Heart right ventricle (tissue), 16 donors: ENCODE results near the gene TRMT11. TPM values are rescaled to one million over a fixed set of nuclear protein-coding genes. Genes with fewer than 3 reads are reported as not detected.

ENCODE experiments used
- ATAC-seq, 8 donors: fragments of 200-7000 bp; cut with Tn5 transposase; one replicate each; pipeline ENCODE4 v1.9.1; 2020; ENCODE audit warnings: mild to moderate bottlenecking in 8 of 8, moderate library complexity in 8 of 8, moderate number of reproducible peaks in 1 of 8
- DNase-seq, 2 donors: peaks; one replicate each; pipeline ENCODE4 v3.0.0-alpha.2; 2020
- H3K27ac ChIP-seq, 10 donors: fragments of 200-600 bp; sonication (generic) in 2 of 10; one replicate each; pipeline versions ENCODE4 v1.5.0 to v1.8.0; 2020 to 2022; ENCODE audit warnings: mild to moderate bottlenecking in 3 of 10
- H3K27me3 ChIP-seq, 7 donors: fragments of 200-600 bp; one replicate each; pipeline ENCODE4 v1.8.0; 2021 to 2022; ENCODE audit warnings: mild to moderate bottlenecking in 2 of 7
- H3K36me3 ChIP-seq, 9 donors: fragments of 200-600 bp; sonication (generic) in 1 of 9; one replicate each; pipeline versions ENCODE4 v1.5.0 to v1.8.0; 2020 to 2022; ENCODE audit warnings: mild to moderate bottlenecking in 2 of 9
- H3K4me1 ChIP-seq, 9 donors: fragments of 200-600 bp; sonication (generic) in 1 of 9; one replicate each; pipeline versions ENCODE4 v1.5.0 to v1.8.0; 2020 to 2022; ENCODE audit warnings: mild to moderate bottlenecking in 4 of 9
- H3K4me3 ChIP-seq, 10 donors: fragments of 200-600 bp; sonication (generic) in 2 of 10; one replicate each; pipeline versions ENCODE4 v1.5.0 to v1.8.0; 2020 to 2022; ENCODE audit warnings: mild to moderate bottlenecking in 7 of 10, moderate library complexity in 2 of 10
- H3K9me3 ChIP-seq, 11 donors: fragments of 200-600 bp in 10 of 11; sonication (generic) in 2 of 11; one replicate each; pipeline versions ENCODE4 v1.5.0 to v1.8.0; 2013 to 2022; ENCODE audit warnings: mild to moderate bottlenecking in 2 of 11, control low read depth in 1 of 11, moderate library complexity in 1 of 11
- WGBS, 2 donors: extraction: QIAGEN DNeasy Blood & Tissue Kit; methylation state at CpG; one replicate each; pipeline ENCODE4 v1.1.7; 2013; ENCODE audit warnings: inconsistent platforms in 1 of 2; 5-methylcytosine and 5-hydroxymethylcytosine counted together
- intact Hi-C, 10 donors: fragments of 100-400 bp; cut with DNase I; formaldehyde crosslinking; loops; one replicate each; pipeline versions ENCODE4 v1.11.1 to v1.14.2; 2022
- polyA plus RNA-seq, 2 donors: library from polyadenylated mRNA; stranded (reverse); fragments of 200-250 nt; gene quantifications; one replicate each; pipeline ENCODE4 v1.2.3, GENCODE V29; 2013
- total RNA-seq, 10 donors: library from RNA; stranded (reverse); fragmentation: NEBNext Ultra II Directional in 3 of 10; extraction: Animal tissue kit (Norgen Biotek cat#: 25700) in 3 of 10; gene quantifications; one replicate each; pipeline versions ENCODE4 v1.2.1 to v1.2.4, GENCODE V29; 2021 to 2023
- TF ChIP-seq, protein P1 (sequence below), 9 donors: fragments of 200-600 bp; sonication (generic) in 2 of 9; IDR thresholded peaks; one replicate each; pipeline versions ENCODE4 v1.5.0 to v1.8.0; 2021 to 2022; ENCODE audit warnings: antibody characterized with exemption in 9 of 9, mild to moderate bottlenecking in 5 of 9, moderate library complexity in 1 of 9
- donor health status: Arrhythmogenic right ventricular cardiomyopathy.
- donor health status: ischemic (EF 13 %, LVEDD 7.1; RV severe dilation, severe dysfunction).
- donor health status: healthy with polysubstance abuse.
- donor health status: DM: no; HTN: yes; CAD: no.
- donor health status: DM: no; HTN: no; CAD: no.
- donor health status: ischemic (EF 25% LVEDD 6.9; RV normal size, moderate dysfunction).
- donor health status: ischemic (EF 25% LVEDD 5.7; RV mildly dilated, moderate dysfunction).
- donor health status: healthy.
- donor health status: DM: yes; HTN: yes; CAD: no.
- donor health status: Ischemic cardiomyopathy.
- donor health status: ischemic (EF 35%, LVEDD 5.7; RV mildly dilated, moderate dysfunction).
- donor health status: nonischemic (EF 11% LVEDD 7.7; RV severe dilation, severe dysfunction).
- donor health status: DM: yes; HTN: yes; CAD: no.
- donor health status: PGD.
- donor health status: ischemic (EF 29% LVEDD 5.4; RV normal size, mild dysfunction).
- donor health status: nonischemic (EF 23%, LVEDD 6.1; RV moderate dilation, normal function).

The TRMT11 gene
- total and polyA plus RNA-seq, 12 donors: 7.2 to 15.8 (median 11.0) TPM

DNA sequence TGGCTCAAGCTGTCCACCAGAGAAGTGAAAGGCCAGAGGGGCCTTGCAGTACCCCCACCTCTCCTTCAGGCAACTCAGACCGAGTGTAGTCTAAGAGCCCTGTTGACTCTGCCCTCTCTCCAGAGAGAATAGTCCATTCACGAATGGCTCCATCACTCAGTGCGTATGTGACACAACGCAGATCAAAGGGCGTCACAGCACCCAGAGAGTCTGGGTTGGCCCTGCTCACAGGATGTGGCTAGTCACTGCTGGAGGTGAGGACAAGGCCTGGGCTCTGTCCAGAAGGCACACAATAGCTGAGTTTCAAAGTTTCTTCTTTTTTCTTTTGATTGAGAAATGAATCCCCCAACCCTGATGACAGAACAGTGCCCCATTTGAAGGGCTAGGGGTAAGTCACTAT is 74.1 kb downstream of the TRMT11 start:
- TF ChIP-seq, protein P1, sequence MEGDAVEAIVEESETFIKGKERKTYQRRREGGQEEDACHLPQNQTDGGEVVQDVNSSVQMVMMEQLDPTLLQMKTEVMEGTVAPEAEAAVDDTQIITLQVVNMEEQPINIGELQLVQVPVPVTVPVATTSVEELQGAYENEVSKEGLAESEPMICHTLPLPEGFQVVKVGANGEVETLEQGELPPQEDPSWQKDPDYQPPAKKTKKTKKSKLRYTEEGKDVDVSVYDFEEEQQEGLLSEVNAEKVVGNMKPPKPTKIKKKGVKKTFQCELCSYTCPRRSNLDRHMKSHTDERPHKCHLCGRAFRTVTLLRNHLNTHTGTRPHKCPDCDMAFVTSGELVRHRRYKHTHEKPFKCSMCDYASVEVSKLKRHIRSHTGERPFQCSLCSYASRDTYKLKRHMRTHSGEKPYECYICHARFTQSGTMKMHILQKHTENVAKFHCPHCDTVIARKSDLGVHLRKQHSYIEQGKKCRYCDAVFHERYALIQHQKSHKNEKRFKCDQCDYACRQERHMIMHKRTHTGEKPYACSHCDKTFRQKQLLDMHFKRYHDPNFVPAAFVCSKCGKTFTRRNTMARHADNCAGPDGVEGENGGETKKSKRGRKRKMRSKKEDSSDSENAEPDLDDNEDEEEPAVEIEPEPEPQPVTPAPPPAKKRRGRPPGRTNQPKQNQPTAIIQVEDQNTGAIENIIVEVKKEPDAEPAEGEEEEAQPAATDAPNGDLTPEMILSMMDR (IDR thresholded peaks at IDR 0.05): no peak
- intact Hi-C loops: no loop called here
- Histone ChIP-seq H3K4me1 (no peaks in the 10 kb centered on the region), H3K36me3 (peaks cover 0 to 17% (median 0%) of the 10 kb centered on the region in 9 donors), H3K9me3 (peaks cover 0 to 7% (median 0%) of the 10 kb centered on the region in 11 donors), H3K27me3 (no peaks in the 10 kb centered on the region), H3K4me3 (no peak overlapping the region), H3K27ac (no peak overlapping the region)
- ATAC-seq (no peak), DNase-seq (no peak)
- 75 to 82% methylated on average over 5 of the region's 5 CpGs for WGBS, 2 donors

DNA sequence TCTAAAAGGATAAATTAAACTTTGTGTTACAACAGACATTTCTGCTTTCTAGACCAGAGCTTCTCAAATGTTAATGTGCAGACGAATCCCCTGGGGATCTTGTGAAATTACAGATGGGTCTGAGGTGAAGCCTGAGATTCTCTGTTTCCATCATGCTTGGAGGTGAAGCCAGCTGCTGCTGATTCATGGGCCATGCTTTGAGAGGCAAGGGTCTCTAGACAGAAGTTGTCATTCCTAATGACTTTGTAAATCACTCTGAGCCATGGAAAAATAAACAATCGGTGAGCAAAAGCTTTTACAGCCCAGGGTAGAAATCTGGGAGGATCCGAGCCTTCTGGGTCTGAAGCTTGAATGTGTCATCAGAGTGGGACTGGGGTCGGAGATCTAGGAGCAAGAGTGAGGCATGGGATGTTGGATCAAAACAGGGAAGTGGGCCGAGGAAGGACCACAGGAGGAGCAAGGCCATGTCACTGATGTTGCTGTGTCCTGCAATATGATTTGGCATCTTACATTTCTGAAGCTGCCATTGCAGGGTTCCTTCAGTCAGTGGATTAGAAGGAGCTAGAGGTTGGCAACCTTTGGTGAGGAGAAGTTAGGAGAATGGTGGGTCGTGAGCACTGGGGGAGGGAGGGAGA is 77.3 kb downstream of the TRMT11 start:
- ATAC-seq: no peak
- TF ChIP-seq, protein P1 (IDR thresholded peaks at IDR 0.05): no peak

DNA sequence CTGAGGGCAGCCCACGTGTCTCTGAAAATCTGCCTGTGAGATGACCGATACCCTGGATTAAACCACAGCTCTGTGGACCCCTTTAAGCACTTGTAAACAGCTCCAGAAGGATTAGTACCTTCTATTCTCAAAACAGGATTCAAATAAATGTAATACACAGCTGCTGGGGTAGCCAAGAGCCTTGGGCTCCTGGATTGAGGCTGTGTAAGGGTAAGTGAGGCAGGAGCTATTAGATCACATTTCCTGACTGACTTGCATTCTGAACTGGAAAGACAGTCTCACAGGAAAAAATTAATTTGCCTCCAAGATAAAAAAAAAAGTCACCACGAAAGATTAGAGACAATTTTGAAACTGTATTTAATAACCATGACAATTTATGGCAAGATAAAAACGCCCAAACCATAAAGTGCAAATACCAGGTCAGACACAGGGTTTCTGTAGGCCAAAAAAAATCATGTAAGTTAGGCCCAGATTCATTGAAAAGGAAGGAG is 78.0 kb downstream of the TRMT11 start:
- Histone ChIP-seq H3K4me1 (no peaks in the 10 kb centered on the region), H3K9me3 (peaks cover 0 to 8% (median 0%) of the 10 kb centered on the region in 11 donors), H3K4me3 (no peak overlapping the region), H3K27ac (no peak overlapping the region), H3K27me3 (no peaks in the 10 kb centered on the region), H3K36me3 (peaks cover 0 to 17% (median 0%) of the 10 kb centered on the region in 9 donors)
- WGBS, 2 donors: 68 to 79% methylated on average over 4 of the region's 4 CpGs
- no peak for DNase-seq
- ATAC-seq: no peak
- intact Hi-C loops: no loop called here
- TF ChIP-seq, protein P1 (IDR thresholded peaks at IDR 0.05): no peak

More for the DNA sequence above, 77.3 kb downstream of the TRMT11 start:
- Histone ChIP-seq H3K27me3 (no peaks in the 10 kb centered on the region), H3K9me3 (peaks cover 0 to 8% (median 0%) of the 10 kb centered on the region in 11 donors), H3K27ac (no peak overlapping the region), H3K4me1 (no peaks in the 10 kb centered on the region), H3K4me3 (no peak overlapping the region), H3K36me3 (peaks cover 0 to 17% (median 0%) of the 10 kb centered on the region in 9 donors)
- intact Hi-C loops: no loop called here
- 88 to 91% methylated on average over 6 of the region's 6 CpGs for WGBS, 2 donors
- no peak for DNase-seq

DNA sequence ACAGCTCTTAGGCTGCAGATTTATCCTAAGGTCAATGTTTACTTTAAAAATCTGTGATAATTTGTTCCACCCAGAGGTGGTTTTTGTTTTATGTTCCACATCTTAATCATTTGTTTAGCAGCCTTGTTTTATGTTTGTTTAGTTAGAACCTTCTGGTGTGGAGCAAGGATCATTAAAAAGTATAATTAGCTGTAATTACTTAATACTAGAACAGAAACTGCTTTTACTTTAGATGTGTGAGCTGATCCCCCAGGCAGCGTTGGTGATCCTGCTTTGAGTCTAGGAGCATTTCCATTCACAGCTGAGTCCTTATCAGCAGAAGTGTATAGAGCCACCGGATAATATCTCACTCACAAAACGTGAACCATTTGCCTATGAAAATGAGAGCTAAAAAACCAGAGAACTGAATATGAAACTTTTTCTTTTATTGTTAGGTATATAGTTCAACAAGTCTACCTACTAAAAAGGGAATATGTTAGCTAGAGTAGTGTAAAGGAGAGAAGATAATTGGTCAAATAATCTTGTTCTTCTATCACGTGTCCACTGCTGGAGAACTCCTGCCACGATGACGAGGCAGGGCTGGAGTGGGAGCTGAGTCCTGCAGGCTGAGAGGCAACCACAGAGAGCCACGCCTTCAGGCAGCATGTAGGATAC is 78.5 kb downstream of the TRMT11 start:
- no peak for DNase-seq
- no peak for ATAC-seq
- intact Hi-C loops: no loop called here

More for the DNA sequence above, 78.5 kb downstream of the TRMT11 start:
- 76 to 78% methylated on average over 7 of the region's 7 CpGs for WGBS, 2 donors
- Histone ChIP-seq H3K27ac (no peak overlapping the region), H3K36me3 (peaks cover 0 to 15% (median 0%) of the 10 kb centered on the region in 9 donors), H3K9me3 (peaks cover 0 to 8% (median 0%) of the 10 kb centered on the region in 11 donors), H3K4me3 (no peak overlapping the region), H3K4me1 (no peaks in the 10 kb centered on the region), H3K27me3 (no peaks in the 10 kb centered on the region)
- TF ChIP-seq, protein P1 (IDR thresholded peaks at IDR 0.05): no peak
